ACC112 (cell line): ENCODE results near the gene MRPL14.

Experiments used
- H2AFZ ChIP-seq: fragments of 200-600 bp; sonication (generic); one replicate; pipeline ENCODE4 v1.6.0; 2017; ENCODE audit warnings: antibody characterized with exemption, low read length; ENCODE audit not compliant: unreplicated experiment
- H3K27ac ChIP-seq: fragments of 200-600 bp; sonication (generic); 2 replicates; pipeline ENCODE4 v1.5.1; 2014; ENCODE audit warnings: low read depth, mild to moderate bottlenecking, antibody characterized with exemption, low read length, moderate library complexity
- H3K27me3 ChIP-seq: fragments of 200-600 bp; sonication (generic); 2 replicates; pipeline ENCODE4 v1.6.1; 2014; ENCODE audit warnings: mild to moderate bottlenecking, antibody characterized with exemption, low read length, moderate library complexity, mixed read lengths; ENCODE audit not compliant: insufficient read depth
- H3K36me3 ChIP-seq: fragments of 200-600 bp; sonication (generic); 2 replicates; pipeline ENCODE4 v1.6.1; 2016; ENCODE audit warnings: mild to moderate bottlenecking, antibody characterized with exemption, low read length, moderate library complexity, mixed read lengths; ENCODE audit not compliant: insufficient read depth
- H3K4me1 ChIP-seq: fragments of 200-600 bp; sonication (generic); one replicate; pipeline ENCODE4 v1.6.1; 2016; ENCODE audit warnings: low read length, mixed read lengths; ENCODE audit not compliant: insufficient read depth, unreplicated experiment, control insufficient read depth
- H3K4me3 ChIP-seq: fragments of 200-600 bp; sonication (generic); 2 replicates; pipeline ENCODE4 v1.5.1; 2014; ENCODE audit warnings: mild to moderate bottlenecking, low read depth, low read length
- H3K79me2 ChIP-seq: fragments of 200-600 bp; sonication (generic); one replicate; pipeline ENCODE4 v1.6.0; 2016; ENCODE audit warnings: low read length; ENCODE audit not compliant: control insufficient read depth, unreplicated experiment, insufficient read depth

The MRPL14 gene

DNA sequence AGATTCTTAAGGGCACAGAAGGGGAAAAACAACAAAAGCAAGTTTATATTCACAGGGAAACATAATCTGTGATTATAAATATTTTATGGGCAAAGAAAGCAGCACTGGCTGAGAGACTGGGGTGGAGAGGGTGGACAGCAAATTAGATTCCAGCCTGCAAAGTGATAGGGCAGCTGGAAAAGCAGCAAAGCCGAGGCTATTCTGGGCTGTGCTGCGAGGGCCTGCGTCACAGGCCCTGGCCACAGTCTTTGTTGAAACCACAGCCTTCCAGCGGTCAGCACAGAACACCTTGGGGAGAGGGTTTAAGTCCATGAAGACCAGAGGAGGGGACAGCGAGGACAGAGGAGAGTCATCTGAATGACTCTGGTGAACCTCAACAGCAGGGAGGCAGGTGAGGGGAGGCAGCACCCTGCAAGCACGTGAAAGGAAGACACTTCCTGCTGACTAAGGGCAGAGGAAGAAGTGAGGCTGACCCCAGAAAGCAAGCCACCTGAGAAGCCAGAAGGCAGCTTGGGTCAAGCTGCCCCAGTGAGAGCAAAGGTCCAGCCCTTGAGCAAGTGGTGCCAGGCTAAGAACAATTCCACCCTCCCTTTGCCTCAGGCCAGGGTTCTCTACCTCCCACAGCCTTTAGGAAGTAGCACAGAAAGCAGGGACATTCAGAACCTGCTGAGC, 17.1 kb downstream of the MRPL14 start:
- H3K27ac ChIP-seq = no peak overlapping the region
- no peak overlapping the region for H3K4me3 ChIP-seq
- peaks cover 18% of the 10 kb centered on the region for H3K36me3 ChIP-seq
- H2AFZ ChIP-seq = no peak overlapping the region
- peaks cover 14% of the 10 kb centered on the region for H3K79me2 ChIP-seq
- peaks cover 1% of the 10 kb centered on the region for H3K4me1 ChIP-seq
- H3K27me3 ChIP-seq = no peaks in the 10 kb centered on the region

DNA sequence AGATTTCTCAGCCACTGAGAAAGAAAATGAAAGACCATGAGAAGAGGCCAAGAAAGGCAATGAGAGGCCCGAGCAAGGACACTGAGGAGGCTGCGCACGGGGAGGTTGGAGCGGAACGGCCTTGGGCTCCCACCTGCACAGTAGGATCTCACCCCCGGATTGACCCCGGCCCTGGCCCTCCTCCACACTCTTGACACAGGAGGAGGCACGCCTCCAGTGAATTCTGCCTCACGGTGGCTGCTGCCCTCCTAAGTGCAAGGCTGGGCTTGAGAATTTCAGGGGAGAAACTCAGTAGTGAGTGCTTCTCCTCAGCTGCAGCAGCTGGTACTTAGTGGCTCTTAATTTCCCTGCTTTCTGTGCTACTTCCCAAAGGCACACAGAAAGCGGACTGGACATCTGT, 18.0 kb downstream of the MRPL14 start:
- H3K4me1 ChIP-seq = peaks cover 6% of the 10 kb centered on the region
- no peak overlapping the region for H2AFZ ChIP-seq
- no peak overlapping the region for H3K4me3 ChIP-seq
- H3K27ac ChIP-seq = no peak overlapping the region
- H3K79me2 ChIP-seq = peaks cover 10% of the 10 kb centered on the region
- H3K36me3 ChIP-seq = peaks cover 23% of the 10 kb centered on the region
- H3K27me3 ChIP-seq = no peaks in the 10 kb centered on the region

DNA sequence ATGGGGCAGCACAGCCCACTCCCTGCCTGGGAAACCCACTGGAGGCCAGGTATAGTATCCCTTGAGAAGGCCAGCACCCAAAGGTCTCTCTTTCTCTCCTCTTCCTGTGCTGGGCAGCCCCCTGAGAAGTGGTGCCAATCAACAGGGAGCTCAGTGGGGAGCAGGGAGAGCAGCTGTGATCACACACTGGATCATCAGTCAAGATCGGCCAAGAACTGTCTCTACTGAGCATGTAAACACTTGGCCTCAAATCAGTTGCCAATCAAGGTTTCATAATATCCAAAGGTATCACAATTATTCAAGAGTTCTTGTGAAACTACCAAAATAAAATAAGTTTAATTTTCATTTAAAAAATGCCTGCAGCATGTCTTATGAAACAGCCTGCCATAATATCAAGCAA, 18.8 kb downstream of the MRPL14 start:
- Histone ChIP-seq H3K27ac (no peak overlapping the region), H3K4me1 (peaks cover 6% of the 10 kb centered on the region), H3K79me2 (peaks cover 12% of the 10 kb centered on the region), H3K27me3 (no peaks in the 10 kb centered on the region), H2AFZ (no peak overlapping the region), H3K4me3 (no peak overlapping the region), H3K36me3 (peaks cover 19% of the 10 kb centered on the region)

DNA sequence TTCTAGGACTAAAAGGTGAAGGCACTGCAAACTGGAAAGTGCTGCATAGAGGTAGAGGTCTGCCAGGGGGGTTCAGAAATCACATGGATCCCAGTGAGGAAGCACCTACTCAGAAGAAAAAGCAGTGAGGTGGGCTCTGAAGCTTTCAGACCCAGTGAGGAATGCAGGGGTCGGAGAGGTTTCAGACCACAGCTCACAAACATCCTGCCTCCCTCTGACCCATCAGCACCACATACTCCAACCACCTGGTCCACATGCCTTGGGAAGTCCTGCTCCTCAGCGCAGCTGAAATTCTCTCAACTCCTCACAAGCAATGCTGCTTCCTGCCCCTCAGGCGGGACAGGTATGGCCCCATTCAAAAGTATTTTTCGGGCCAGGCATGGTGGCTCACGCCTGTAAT, 20.2 kb downstream of the MRPL14 start:
- no peaks in the 10 kb centered on the region for H3K27me3 ChIP-seq
- no peak overlapping the region for H3K27ac ChIP-seq
- H3K36me3 ChIP-seq = peaks cover 10% of the 10 kb centered on the region; the same call in 1 of the 2 replicates
- no peak overlapping the region for H3K4me3 ChIP-seq
- H2AFZ ChIP-seq = no peak overlapping the region
- peaks cover 6% of the 10 kb centered on the region for H3K4me1 ChIP-seq
- peaks cover 12% of the 10 kb centered on the region for H3K79me2 ChIP-seq

DNA sequence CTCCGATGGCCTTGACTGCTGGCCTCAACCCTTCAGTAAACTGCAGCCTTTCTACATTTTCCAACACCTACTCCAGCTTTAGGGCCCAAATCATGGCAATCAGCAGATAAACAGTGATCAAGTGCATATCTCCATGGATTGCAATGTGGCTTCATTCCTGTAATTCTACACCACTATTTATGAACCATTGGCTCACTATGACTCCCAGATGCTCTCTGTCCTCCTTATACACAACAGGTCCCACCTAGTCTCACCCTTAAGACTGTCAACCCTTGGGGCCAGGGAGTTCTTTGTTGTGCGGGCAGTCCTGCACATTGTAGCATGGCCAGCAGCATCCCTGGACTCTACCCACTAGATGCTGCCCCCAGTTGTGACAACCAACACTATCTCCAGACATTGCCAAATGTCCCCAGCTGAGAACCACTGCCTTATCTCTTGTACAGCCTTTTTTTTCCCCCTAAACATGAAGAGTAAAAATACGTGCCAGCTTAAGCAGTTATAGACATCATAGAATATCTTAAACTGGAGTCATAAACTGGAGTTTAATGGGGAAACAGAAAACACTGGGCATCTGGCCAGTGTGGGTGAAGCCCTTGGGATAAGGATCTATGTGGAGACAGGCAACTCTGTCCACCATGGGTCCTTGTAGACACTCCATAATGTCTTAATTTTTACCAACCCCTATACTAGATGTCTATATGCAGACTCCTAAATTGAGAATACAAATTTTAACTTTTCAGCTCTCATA, 21.1 kb downstream of the MRPL14 start:
- H3K79me2 ChIP-seq = peaks cover 6% of the 10 kb centered on the region
- no peaks in the 10 kb centered on the region for H3K27me3 ChIP-seq
- H3K36me3 ChIP-seq = peaks cover 6% of the 10 kb centered on the region; the same call in 1 of the 2 replicates
- H3K4me3 ChIP-seq = no peak overlapping the region
- no peak overlapping the region for H3K27ac ChIP-seq
- H2AFZ ChIP-seq = no peak overlapping the region
- H3K4me1 ChIP-seq = peaks cover 6% of the 10 kb centered on the region

DNA sequence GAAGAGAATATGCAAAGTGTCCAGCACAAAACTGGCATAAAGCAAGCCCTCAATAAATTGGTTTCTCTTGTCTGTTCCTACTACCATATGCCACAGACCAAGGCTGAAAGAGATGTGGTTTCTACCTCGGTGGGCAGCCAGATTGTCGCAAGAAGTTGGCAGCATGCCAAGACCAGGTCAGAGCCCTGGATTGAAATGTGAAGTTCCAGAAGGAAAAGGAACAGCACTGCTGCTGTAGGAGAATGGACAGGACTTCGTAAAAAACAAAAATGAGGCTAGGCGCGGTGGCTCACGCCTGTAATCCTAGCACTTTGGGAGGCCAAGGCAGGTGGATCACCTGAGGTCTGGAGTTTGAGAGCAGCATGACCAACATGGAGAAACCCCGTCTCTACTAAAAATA, 22.1 kb downstream of the MRPL14 start:
- H3K79me2 ChIP-seq = peaks cover 6% of the 10 kb centered on the region
- no peak overlapping the region for H3K4me3 ChIP-seq
- peaks cover 6% of the 10 kb centered on the region for H3K4me1 ChIP-seq
- H3K36me3 ChIP-seq = peaks cover 6% of the 10 kb centered on the region; the same call in 1 of the 2 replicates
- H2AFZ ChIP-seq = no peak overlapping the region
- H3K27me3 ChIP-seq = no peaks in the 10 kb centered on the region
- no peak overlapping the region for H3K27ac ChIP-seq

DNA sequence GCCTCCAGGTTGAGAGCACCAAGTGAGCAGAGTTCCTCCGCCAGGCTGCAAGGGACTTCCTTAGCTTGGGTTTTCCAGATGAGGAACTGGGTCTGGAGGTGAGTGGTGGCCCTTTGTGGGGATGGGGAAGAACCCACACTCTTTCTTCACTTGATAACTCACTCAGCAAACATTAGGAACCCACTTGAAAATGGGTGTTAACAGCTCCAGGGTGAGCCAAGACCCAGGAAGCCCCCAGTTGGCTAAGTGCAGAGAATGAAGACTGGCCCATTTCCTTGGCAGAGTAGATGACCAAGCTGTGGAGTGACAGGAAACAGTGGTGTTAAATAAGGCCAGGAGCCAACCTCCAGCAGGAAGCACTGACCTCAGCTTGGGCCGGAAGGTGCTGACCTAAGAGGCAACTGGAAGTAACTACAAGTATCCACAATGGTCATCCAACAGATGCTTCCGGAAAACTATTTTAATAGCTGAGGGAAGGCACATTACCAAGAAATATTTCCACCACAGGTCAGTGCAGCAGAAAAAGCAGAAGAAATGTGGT, 22.7 kb downstream of the MRPL14 start:
- Histone ChIP-seq H3K4me3 (no peak overlapping the region), H2AFZ (no peak overlapping the region), H3K4me1 (peaks cover 6% of the 10 kb centered on the region), H3K36me3 (peaks cover 6% of the 10 kb centered on the region; the same call in 1 of the 2 replicates), H3K27ac (no peak overlapping the region), H3K79me2 (peaks cover 4% of the 10 kb centered on the region), H3K27me3 (no peaks in the 10 kb centered on the region)

DNA sequence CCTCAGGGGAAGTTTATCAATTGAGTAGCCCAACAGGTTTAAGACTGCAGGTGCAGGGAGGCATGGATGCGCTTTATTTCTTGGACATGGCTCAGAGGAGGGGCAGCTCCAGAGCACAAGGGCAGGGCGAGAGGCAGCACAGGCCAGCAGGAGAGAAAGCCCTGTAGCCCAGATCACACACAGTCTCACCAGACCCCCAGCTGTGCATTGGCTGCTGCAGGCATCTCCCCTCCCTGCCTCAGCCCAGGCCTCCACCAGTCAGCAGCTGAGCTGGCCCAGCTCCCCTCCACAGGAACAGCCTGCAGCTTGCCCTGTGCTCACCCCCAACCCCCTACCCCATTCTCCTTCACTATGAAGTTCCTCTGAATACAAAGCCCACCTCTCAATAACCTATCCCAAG, 24.7 kb downstream of the MRPL14 start:
- Histone ChIP-seq H3K27ac (no peak overlapping the region), H3K79me2 (peaks cover 3% of the 10 kb centered on the region), H2AFZ (no peak overlapping the region), H3K4me3 (no peak overlapping the region), H3K4me1 (peaks cover 6% of the 10 kb centered on the region), H3K27me3 (no peaks in the 10 kb centered on the region), H3K36me3 (peaks cover 6% of the 10 kb centered on the region; the same call in 1 of the 2 replicates)

DNA sequence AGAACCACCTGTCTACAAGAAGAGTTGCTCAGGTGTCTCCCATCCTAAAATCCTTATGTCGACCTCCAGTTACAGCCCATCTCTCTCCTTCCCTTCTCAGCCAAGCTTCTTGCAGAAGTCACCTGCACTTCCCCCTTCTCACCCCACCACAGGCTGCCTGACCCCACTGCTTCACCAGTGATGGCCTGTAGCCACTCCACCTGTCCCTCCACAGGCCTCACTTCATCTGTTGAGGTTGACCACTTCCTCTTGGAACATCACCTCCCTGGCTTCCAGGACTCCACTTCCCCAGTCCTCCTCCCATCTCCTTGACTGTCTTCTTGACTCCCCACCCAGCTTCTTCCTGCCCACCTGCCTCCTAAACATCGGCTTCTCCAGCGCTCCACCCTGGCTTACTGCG, 25.4 kb downstream of the MRPL14 start:
- Histone ChIP-seq H2AFZ (no peak overlapping the region), H3K27me3 (no peaks in the 10 kb centered on the region), H3K79me2 (peaks cover 3% of the 10 kb centered on the region), H3K4me3 (no peak overlapping the region), H3K4me1 (peaks cover 6% of the 10 kb centered on the region), H3K27ac (no peak overlapping the region), H3K36me3 (peaks cover 6% of the 10 kb centered on the region; the same call in 1 of the 2 replicates)

DNA sequence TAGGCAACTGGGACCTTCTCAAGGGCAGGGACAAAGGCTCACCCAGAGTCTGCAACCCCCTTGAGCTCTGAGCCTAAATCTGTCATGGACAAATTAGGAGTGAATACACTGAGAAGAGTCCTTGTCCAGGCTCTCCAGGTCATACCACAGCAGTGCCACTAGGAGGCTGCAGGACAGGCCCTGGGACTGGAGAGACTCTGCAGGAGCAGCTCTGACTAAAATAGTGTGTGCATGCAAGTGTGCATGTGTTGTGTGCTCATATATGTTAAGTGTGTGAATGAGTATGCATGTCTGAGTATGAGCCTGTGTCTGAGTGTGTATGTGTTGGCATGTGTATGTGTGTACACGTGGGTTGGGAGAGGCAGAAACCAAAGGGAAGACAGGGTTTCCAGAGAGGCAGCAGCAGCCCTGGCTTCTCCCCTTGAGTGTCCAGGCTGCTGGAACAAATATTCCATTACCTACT, 27.1 kb downstream of the MRPL14 start:
- H3K27me3 ChIP-seq = no peaks in the 10 kb centered on the region
- no peak overlapping the region for H2AFZ ChIP-seq
- H3K4me1 ChIP-seq = peaks cover 5% of the 10 kb centered on the region
- peaks cover 3% of the 10 kb centered on the region for H3K79me2 ChIP-seq
- no peak overlapping the region for H3K27ac ChIP-seq
- peaks cover 5% of the 10 kb centered on the region; the same call in 1 of the 2 replicates for H3K36me3 ChIP-seq
- H3K4me3 ChIP-seq = no peak overlapping the region
